Right forelimb (tissue), 1 donor: Measurements from ENCODE around the gene MTUS2.

Experiments used
- DNase-seq: peaks from one replicate; pipeline ENCODE4 v3.0.0-alpha.2; 2018

MTUS2 gene

GRCh38 chr13:29046588-29046987 is 226.4 kb downstream of the MTUS2 start:
- no peak for DNase-seq

GRCh38 chr13:29049524-29049923 is 229.4 kb downstream of the MTUS2 start:
- no peak for DNase-seq

GRCh38 chr13:29050719-29051118 is 230.6 kb downstream of the MTUS2 start:
- DNase-seq, result no peak

GRCh38 chr13:29059800-29060199 is 239.7 kb downstream of the MTUS2 start:
- no peak for DNase-seq

GRCh38 chr13:29065142-29065541 is 245.0 kb downstream of the MTUS2 start:
- DNase-seq, result no peak

- no peak for DNase-seq
Observed at GRCh38 chr13:29067306-29067945, 247.3 kb downstream of the MTUS2 start.

GRCh38 chr13:29073755-29074154 is 253.6 kb downstream of the MTUS2 start:
- no peak for DNase-seq

GRCh38 chr13:29077051-29077813 is 257.1 kb downstream of the MTUS2 start:
- no peak for DNase-seq

GRCh38 chr13:29081036-29081435 is 260.9 kb downstream of the MTUS2 start:
- DNase-seq, result no peak

- DNase-seq, result no peak
Observed at GRCh38 chr13:29081697-29082440, 261.7 kb downstream of the MTUS2 start.

- no peak for DNase-seq
Observed at GRCh38 chr13:29099781-29100406, 279.8 kb downstream of the MTUS2 start.

- no peak for DNase-seq
Observed at GRCh38 chr13:29100758-29101157, 280.6 kb downstream of the MTUS2 start.

- no peak for DNase-seq
Observed at GRCh38 chr13:29101409-29101808, 281.3 kb downstream of the MTUS2 start.

GRCh38 chr13:29101905-29102304 is 281.8 kb downstream of the MTUS2 start:
- DNase-seq, result no peak

GRCh38 chr13:29103065-29103800 is 283.1 kb downstream of the MTUS2 start:
- DNase-seq, result no peak

- DNase-seq, result no peak
Observed at GRCh38 chr13:29104461-29104860, 284.3 kb downstream of the MTUS2 start.

GRCh38 chr13:29105779-29106178 is 285.6 kb downstream of the MTUS2 start:
- DNase-seq, result no peak

GRCh38 chr13:29106651-29107050 is 286.5 kb downstream of the MTUS2 start:
- no peak for DNase-seq

GRCh38 chr13:29108068-29108786 is 288.1 kb downstream of the MTUS2 start:
- no peak for DNase-seq

- DNase-seq, result no peak
Observed at GRCh38 chr13:29109987-29110386, 289.8 kb downstream of the MTUS2 start.

GRCh38 chr13:29111446-29111845 is 291.3 kb downstream of the MTUS2 start:
- DNase-seq, result no peak

GRCh38 chr13:29115842-29116241 is 295.7 kb downstream of the MTUS2 start:
- DNase-seq, result no peak
